NCI-H82 treated with DMSO at 0.1 percent for 48 hours (cell line): ENCODE data around the gene PTPRE.
"Not testable (repeated sequence)": the region's sequence is repeated elsewhere in the genome, so short reads cannot be mapped to it uniquely, and the experiment has no call there.

Source experiments
- DNase-seq: peaks from one replicate; lab custom pipeline; 2025; ENCODE audit not compliant: unreplicated experiment; lab: John Stamatoyannopoulos, UW

PTPRE gene

GRCh38 chr10:128087884-128088709 is 181.2 kb downstream of the PTPRE start:
- no peak for DNase-seq

- DNase-seq, result no peak
Observed at GRCh38 chr10:128091636-128092210, 184.8 kb downstream of the PTPRE start.

GRCh38 chr10:128092454-128092853 is 185.6 kb downstream of the PTPRE start:
- no peak for DNase-seq

GRCh38 chr10:128094596-128094995 is 187.7 kb downstream of the PTPRE start:
- not testable (repeated sequence) for DNase-seq

- DNase-seq, result peak; percentile 1
Observed at GRCh38 chr10:128095027-128095752, 188.3 kb downstream of the PTPRE start.

- no peak for DNase-seq
Observed at GRCh38 chr10:128095753-128096469, 189.0 kb downstream of the PTPRE start.

GRCh38 chr10:128096486-128097199 is 189.7 kb downstream of the PTPRE start:
- no peak for DNase-seq

- no peak for DNase-seq
Observed at GRCh38 chr10:128097783-128098182, 190.9 kb downstream of the PTPRE start.

- no peak for DNase-seq
Observed at GRCh38 chr10:128098631-128099030, 191.7 kb downstream of the PTPRE start.

- DNase-seq, result no peak
Observed at GRCh38 chr10:128099901-128100300, 193.0 kb downstream of the PTPRE start.

GRCh38 chr10:128101901-128102300 is 195.0 kb downstream of the PTPRE start:
- DNase-seq, result no peak

GRCh38 chr10:128102480-128103228 is 195.8 kb downstream of the PTPRE start:
- no peak for DNase-seq

- no peak for DNase-seq
Observed at GRCh38 chr10:128103229-128103714, 196.4 kb downstream of the PTPRE start.

GRCh38 chr10:128105383-128105782 is 198.5 kb downstream of the PTPRE start:
- DNase-seq, result no peak

- no peak for DNase-seq
Observed at GRCh38 chr10:128109707-128110106, 202.8 kb downstream of the PTPRE start.

- DNase-seq, result no peak
Observed at GRCh38 chr10:128110339-128110738, 203.4 kb downstream of the PTPRE start.

GRCh38 chr10:128111696-128112095 is 204.8 kb downstream of the PTPRE start:
- no peak for DNase-seq

- DNase-seq, result no peak
Observed at GRCh38 chr10:128113026-128113425, 206.1 kb downstream of the PTPRE start.

GRCh38 chr10:128114901-128115300 is 208.0 kb downstream of the PTPRE start:
- no peak for DNase-seq

- no peak for DNase-seq
Observed at GRCh38 chr10:128115356-128115755, 208.5 kb downstream of the PTPRE start.
